Measurements from ENCODE around the gene MTOR. TPM values are rescaled to one million over a fixed set of nuclear protein-coding genes. Genes with fewer than 3 reads are reported as not detected.

Gene MTOR
- total RNA-seq: 39.0 and 44.7 TPM in 2 replicates

DNA sequence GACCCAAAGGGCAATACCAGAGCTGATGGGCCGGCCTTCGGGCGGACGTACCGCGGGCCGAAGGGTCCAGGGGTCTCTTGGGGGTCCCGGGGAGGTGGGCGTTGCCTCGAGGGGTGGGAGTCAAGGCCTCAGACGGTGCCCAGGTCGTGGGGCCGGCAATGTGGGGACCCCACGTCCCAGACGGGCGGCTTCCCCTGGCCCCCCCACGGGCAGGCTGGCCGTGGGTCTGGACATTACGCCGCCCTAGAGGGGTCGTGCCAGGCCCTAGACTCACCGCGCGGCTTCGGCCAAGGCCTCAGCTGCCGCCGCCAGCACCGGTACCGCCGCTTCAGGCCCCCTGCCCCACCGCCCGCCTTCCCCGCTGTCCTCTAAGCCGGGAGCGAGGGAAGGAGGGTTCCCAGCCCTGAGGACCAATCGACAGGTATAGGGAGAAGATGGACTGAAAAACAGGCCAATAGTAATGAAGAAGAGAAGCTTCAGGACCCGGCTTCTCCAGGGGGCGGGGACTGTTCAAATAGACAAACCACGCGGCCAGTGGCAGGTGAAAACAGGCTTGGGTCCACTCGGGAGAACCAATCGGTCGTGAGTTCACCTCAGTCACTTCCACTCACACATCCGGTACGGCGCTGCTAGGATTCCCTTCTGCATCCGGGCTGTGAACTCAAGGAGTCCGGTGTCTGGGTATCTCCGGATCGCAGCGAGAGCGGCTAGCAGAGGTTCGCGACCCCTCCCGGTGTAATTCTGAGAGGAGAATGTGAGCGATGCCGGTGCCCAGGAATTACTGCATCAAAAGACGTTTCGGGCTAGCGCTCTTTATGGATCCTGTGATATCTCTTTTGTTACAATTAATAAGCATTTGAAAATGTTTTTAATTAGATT, at the start of gene MTOR:
TSS of gene MTOR (minus strand) at position 381 of the 879 bp plus-strand sequence. CDS start 3,142 bp downstream, outside the sequence.

DNA sequence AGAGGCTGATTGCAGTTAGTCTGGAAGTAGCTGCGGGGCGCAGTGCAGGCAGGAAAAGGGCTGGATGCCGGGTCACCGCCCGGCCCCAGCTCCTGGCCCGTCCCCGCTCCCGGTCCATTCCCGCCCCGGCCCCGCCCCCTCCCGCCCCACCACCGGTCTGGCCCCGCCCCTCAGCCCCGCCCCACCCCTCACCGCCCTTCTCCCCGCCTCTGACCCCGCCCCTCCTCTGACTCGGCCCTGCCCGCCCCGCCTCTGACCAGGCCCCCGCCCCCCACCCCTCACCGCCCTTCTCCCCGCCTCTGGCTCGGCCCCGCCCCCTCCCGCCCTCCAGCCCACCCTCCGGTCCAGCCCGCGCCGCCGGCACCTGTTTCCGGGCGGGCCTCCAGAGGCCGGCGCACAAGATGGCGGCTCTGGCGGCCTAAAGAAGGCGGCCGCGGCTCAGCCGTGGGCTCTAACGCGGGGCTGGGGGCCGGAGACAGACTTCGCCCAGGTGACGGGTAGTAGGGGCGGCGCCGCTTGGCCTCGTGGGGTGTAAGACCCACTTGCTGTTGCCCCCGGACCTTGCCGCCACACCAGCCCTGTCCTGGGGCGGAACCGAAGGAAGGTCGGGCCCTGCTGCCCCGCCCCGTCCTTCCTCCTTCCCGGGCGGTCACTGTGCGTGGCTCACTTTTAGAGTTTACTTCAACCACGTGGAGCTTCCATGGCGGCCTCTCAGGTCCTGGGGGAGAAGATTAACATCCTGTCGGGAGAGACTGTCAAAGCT, 10.7 kb upstream of the MTOR start, which contains the start of gene UBIAD1:
TSS of gene UBIAD1 (plus strand) at position 367 of the 763 bp plus-strand sequence. CDS start at position 701, 334 bp downstream.

DNA sequence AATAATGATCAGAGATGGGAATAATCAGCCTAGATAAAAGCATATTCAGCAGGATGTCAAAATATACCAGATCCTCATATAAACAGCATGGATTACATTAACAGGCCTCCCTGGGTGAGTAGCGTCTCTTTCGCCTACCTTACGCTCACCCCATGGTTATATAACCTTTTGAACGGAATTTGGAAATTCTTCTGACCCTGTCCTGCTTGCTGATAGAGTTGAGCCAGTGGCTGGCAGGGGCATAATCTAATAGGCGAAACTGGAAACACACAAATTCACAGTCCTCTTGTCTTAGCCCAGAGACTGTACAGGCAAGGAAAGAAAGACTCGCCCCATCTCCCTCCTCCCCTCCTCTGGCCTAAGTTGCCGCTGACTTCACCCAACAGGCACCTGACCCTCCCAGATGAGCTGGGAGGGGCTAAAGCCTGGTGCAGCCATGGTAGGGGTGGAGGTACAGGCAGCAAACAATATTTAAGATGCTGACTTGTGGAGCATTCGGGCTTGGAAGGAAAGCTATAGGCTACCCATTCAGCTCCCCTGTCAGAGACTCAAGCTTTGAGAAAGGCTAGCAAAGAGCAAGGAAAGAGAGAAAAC, 73.4 kb downstream of the MTOR start, which contains the start of gene ANGPTL7:
TSS of gene ANGPTL7 (plus strand) at position 498 of the 594 bp plus-strand sequence. CDS start 225 bp downstream, outside the sequence.

DNA sequence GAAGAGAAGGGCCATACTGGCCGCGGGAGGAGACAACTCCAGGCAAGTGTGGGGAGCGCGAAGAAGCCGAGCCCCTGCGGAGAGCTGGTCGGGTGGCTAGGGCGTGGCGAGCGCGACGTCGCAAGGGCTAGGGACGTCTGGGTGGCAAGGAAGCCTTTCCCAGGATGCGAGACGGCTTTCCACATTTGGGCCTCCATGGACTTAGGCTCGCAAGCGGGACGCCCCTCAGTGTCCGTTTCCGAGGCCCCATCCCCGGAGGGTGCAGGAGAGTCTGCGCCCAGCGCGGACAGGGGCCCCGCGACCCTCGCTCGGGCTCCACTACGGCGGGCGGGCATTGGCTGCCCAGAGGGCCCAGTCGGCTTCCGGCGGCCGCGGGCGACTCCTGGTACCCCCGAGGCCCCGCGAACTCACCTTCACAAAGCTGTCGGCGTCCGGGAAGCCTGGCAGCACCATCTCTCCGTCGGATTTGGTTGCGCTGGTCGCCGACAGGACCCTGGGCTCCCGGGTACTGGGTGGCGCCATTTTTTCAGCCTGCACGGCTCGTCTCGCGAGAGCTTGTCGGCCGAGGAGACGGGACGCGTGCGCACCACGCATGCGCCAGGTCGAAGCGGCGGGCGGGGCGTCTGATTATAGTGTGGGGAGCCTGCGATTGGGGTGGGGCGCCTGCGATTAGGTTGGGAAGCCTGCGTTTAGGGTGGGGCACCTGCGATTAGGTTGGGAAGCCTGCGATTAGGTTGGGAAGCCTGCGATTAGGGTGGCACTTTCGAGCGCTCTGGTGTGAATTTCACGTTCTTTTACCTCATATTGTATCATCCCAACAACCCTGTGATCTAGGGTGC, 162.8 kb downstream of the MTOR start, which contains the start of gene EXOSC10:
TSS of gene EXOSC10 (minus strand) at position 560 of the 839 bp plus-strand sequence. CDS start at position 522, 38 bp downstream.

DNA sequence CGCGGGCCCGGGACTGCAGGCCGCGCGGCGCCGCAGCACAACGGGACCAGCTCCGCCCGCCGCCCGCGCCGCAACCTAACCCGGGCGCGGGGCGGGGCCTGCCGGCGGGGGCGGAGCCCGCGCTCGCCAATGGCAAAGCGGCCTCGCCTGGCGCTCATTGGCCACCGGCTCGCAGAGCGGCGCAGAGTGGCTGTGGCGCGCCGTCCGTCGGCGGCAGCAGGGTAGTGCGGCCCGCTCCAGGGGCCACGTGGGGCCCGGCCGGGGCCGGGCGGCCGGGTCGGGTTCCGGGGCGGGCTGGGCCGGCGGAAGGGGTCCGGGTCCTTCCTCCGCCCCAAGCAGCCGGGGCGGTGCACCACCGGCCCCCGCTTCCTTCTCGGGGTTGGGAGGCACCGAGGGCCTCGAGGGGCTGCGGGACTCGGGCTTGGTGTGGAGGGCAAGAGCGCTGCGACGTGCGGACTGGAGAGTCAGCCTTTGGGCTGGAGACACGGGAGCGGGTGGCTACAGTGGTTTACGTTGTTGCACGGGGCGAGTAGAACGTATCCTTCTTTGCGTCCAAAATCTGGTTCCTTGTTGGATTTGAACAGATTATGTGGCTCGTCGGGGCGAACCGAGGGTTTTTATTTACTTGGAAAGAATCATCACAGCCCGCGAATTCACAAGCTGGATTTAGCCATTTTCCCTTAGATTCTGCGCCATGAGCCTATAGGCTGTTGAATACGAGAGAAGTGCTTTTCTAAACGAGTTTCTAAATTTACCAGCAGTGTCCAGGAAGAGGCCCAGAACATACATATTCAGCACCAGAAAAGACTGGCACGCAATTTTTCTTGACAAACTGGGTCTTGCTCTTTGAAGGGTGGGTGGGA, 202.2 kb downstream of the MTOR start, which contains the start of gene SRM:
TSS of gene SRM (minus strand) at position 51 of the 863 bp plus-strand sequence. CDS start 75 bp downstream, outside the sequence.

Other genes starting within 250 kb of the MTOR start
- gene TARDBP, start 249.9 kb downstream of the MTOR start, total RNA-seq: 126 and 161 TPM in 2 replicates
- under 0.01 TPM in 1 of 2 replicates, not detected in the other for gene MASP2, start 215.3 kb downstream of the MTOR start, total RNA-seq
- 29.9 and 31.6 TPM in 2 replicates for gene SRM, start 202.5 kb downstream of the MTOR start, total RNA-seq
- gene EXOSC10, start 162.7 kb downstream of the MTOR start, total RNA-seq: 43.5 and 59.9 TPM in 2 replicates
- 1.7 and 7.9 TPM in 2 replicates for gene ANGPTL7, start 73.2 kb downstream of the MTOR start, total RNA-seq
- gene UBIAD1, start 10.6 kb upstream of the MTOR start, total RNA-seq: 8.4 and 10.0 TPM in 2 replicates
- under 0.01 TPM in 1 of 2 replicates, not detected in the other for gene DISP3, start 216.6 kb upstream of the MTOR start, total RNA-seq